B cell (primary cell): ENCODE results near the gene TMEM255B. TPM values are rescaled to one million over a fixed set of nuclear protein-coding genes. Genes with fewer than 3 reads are reported as not detected.

Experiments used
- ATAC-seq: fragments of 200-7000 bp; cut with Tn5 transposase; one replicate; pipeline ENCODE4 v1.10.0; 2021; ENCODE audit warnings: low read depth, mild to moderate bottlenecking, moderate number of reproducible peaks, moderate library complexity
- CTCF ChIA-PET: fragments of 350-600 bp; sonication (Branson Sonifier 250); formaldehyde crosslinking; loops from one replicate; lab custom pipeline; 2021; ENCODE audit warnings: antibody characterized with exemption, inconsistent platforms; lab: Charles Lee
- POLR2A ChIA-PET: fragments of 350-600 bp; sonication (Branson Sonifier 250); formaldehyde crosslinking; loops from one replicate; lab custom pipeline; 2021; ENCODE audit warnings: antibody characterized with exemption; lab: Charles Lee
- DNase-seq: peaks from one replicate; pipeline ENCODE4 v3.0.0; 2013
- H2AFZ ChIP-seq: 2 replicates; pipeline ENCODE4 v1.6.1; 2012; ENCODE audit warnings: mild to moderate bottlenecking, low read depth, low read length; ENCODE audit not compliant: insufficient read depth, poor library complexity, severe bottlenecking
- H3K27ac ChIP-seq, 2 donors: 1 replicate in 1 of 2; 2 replicates in 1 of 2; pipeline ENCODE4 v1.5.1; 2012 to 2013; ENCODE audit warnings: low read length in 2 of 2, mild to moderate bottlenecking in 2 of 2, moderate library complexity in 1 of 2
- H3K27me3 ChIP-seq, 4 experiments: fragments of 200-600 bp in 1 of 4; sonication (generic) in 1 of 4; replicated peaks in 1 of 4; 1 replicate in 2 of 4; 2 replicates in 2 of 4; pipeline versions ENCODE4 v1.6.1 to v1.7.0; 2013 to 2016; ENCODE audit warnings: low read length in 3 of 4, mild to moderate bottlenecking in 2 of 4, mixed read lengths in 1 of 4, moderate library complexity in 1 of 4; ENCODE audit not compliant: insufficient read depth in 4 of 4, control insufficient read depth in 3 of 4; ENCODE audit errors: control extremely low read depth in 1 of 4
- H3K36me3 ChIP-seq, 2 experiments: replicated peaks in 1 of 2; 1 replicate in 1 of 2; 2 replicates in 1 of 2; pipeline versions ENCODE4 v1.6.1 to v1.7.1; 2013; ENCODE audit warnings: low read length in 1 of 2; ENCODE audit not compliant: insufficient read depth in 2 of 2, control insufficient read depth in 1 of 2; ENCODE audit errors: control extremely low read depth in 1 of 2, extremely low read depth in 1 of 2
- H3K4me1 ChIP-seq, 2 donors: fragments of 200-600 bp in 1 of 2; sonication (generic) in 1 of 2; 1 replicate in 1 of 2; 2 replicates in 1 of 2; pipeline versions ENCODE4 v1.5.1 to v1.6.1; 2013 to 2017; ENCODE audit warnings: low read length in 2 of 2; ENCODE audit not compliant: control insufficient read depth in 2 of 2, insufficient read depth in 2 of 2
- H3K4me2 ChIP-seq: replicated peaks from 2 replicates; pipeline ENCODE3; 2012; ENCODE audit warnings: mild to moderate bottlenecking, low read depth, low read length; ENCODE audit not compliant: poor library complexity, severe bottlenecking
- H3K4me3 ChIP-seq, 5 experiments: fragments of 200-600 bp in 1 of 5; sonication (generic) in 1 of 5; 1 replicate in 3 of 5; 2 replicates in 2 of 5; pipeline versions ENCODE4 v1.5.1 to v1.7.0; 2011 to 2016; ENCODE audit warnings: low read length in 4 of 5, mild to moderate bottlenecking in 4 of 5, low read depth in 2 of 5, control low read depth in 1 of 5, moderate library complexity in 1 of 5; ENCODE audit not compliant: insufficient read depth in 1 of 5; ENCODE audit errors: control extremely low read depth in 1 of 5, extremely low read depth in 1 of 5
- H3K79me2 ChIP-seq: fragments of 200-600 bp; sonication (generic); one replicate; pipeline ENCODE4 v1.6.0; 2016; ENCODE audit warnings: low read length; ENCODE audit not compliant: control insufficient read depth, insufficient read depth
- H3K9ac ChIP-seq: fragments of 200-600 bp; sonication (generic); 2 replicates; pipeline ENCODE4 v1.6.1; 2017; ENCODE audit warnings: mild to moderate bottlenecking, low read length, moderate library complexity
- H3K9me3 ChIP-seq, 3 donors: one replicate each; pipeline versions ENCODE4 v1.6.1 to v1.7.1; 2013; ENCODE audit warnings: low read length in 2 of 3; ENCODE audit not compliant: control insufficient read depth in 2 of 3, insufficient read depth in 1 of 3; ENCODE audit errors: control extremely low read depth in 1 of 3
- H4K20me1 ChIP-seq: 2 replicates; pipeline ENCODE4 v1.6.0; 2012; ENCODE audit warnings: mild to moderate bottlenecking, low read length; ENCODE audit not compliant: insufficient read depth, control insufficient read depth, poor library complexity, severe bottlenecking
- H3K27ac Mint-ChIP-seq: one replicate; pipeline ENCODE4 v1.8.0; 2021; ENCODE audit warnings: mixed read lengths
- H3K27me3 Mint-ChIP-seq: one replicate; pipeline ENCODE4 v1.8.0; 2021; ENCODE audit warnings: mixed read lengths
- H3K4me1 Mint-ChIP-seq: one replicate; pipeline ENCODE4 v1.8.0; 2021; ENCODE audit warnings: mixed read lengths
- H3K4me3 Mint-ChIP-seq: one replicate; pipeline ENCODE4 v1.8.0; 2021; ENCODE audit warnings: mixed read lengths
- H3K9me3 Mint-ChIP-seq: one replicate; pipeline ENCODE4 v1.8.0; 2022; ENCODE audit warnings: mixed read lengths; ENCODE audit not compliant: insufficient read depth
- CTCF ChIP-seq: fragments of 200-600 bp; IDR thresholded peaks from one replicate; pipeline ENCODE4 v1.8.0; 2022; ENCODE audit warnings: antibody characterized with exemption, mild to moderate bottlenecking
- EZH2 ChIP-seq: IDR thresholded peaks from 2 replicates; pipeline ENCODE4 v1.6.1; 2012; ENCODE audit warnings: borderline replicate concordance, low read depth, mild to moderate bottlenecking, moderate library complexity, low read length; ENCODE audit not compliant: insufficient read depth, poor library complexity, severe bottlenecking
- WGBS: methylation state at CpG from one replicate; pipeline ENCODE4 v1.1.5; 2013; ENCODE audit warnings: missing lambda C conversion rate; ENCODE audit not compliant: insufficient coverage; 5-methylcytosine and 5-hydroxymethylcytosine counted together
- intact Hi-C: fragments of 100-400 bp; cut with micrococcal nuclease; formaldehyde crosslinking; loops from one replicate; pipeline ENCODE4 v1.10.0; 2022
- polyA plus RNA-seq: library from polyadenylated mRNA; depleted of rRNA; stranded (reverse); fragments of >200 nt; gene quantifications from 2 replicates; pipeline ENCODE4 v1.2.3, GENCODE V29; 2012
- total RNA-seq, 2 donors: library from RNA; stranded (reverse); fragments of 120-200 nt in 1 of 2; gene quantifications; 1 replicate in 1 of 2; 2 replicates in 1 of 2; pipeline versions ENCODE4 v1.2.3 to v1.2.4, GENCODE V29; 2013 to 2022

The TMEM255B gene
- total and polyA plus RNA-seq, 2 donors (not counting 1 experiment from before 2014, with no cell fraction given), result 2.1 to 8.2 TPM

- H2AFZ ChIP-seq, result no peak overlapping the region
- no peak for ATAC-seq
- H3K9me3 ChIP-seq, result peaks cover 0 to 14% (median 2%) of the 10 kb centered on the region in 3 donors
- CTCF ChIA-PET, result no interaction called here
- H3K4me1 ChIP-seq, result no peaks in the 10 kb centered on the region
- no peak for TF ChIP-seq CTCF
- no peak for TF ChIP-seq EZH2
- H3K27me3 Mint-ChIP-seq, result peaks cover 2% of the 10 kb centered on the region
- no peaks in the 10 kb centered on the region for H3K4me1 Mint-ChIP-seq
- no peak overlapping the region for H3K4me3 ChIP-seq
- no peaks in the 10 kb centered on the region for H3K9me3 Mint-ChIP-seq
- WGBS, result 89% methylated on average over 25 of the region's 25 CpGs
- H4K20me1 ChIP-seq, result no peaks in the 10 kb centered on the region
- DNase-seq, result no peak
- H3K4me3 Mint-ChIP-seq, result no peak overlapping the region
- H3K4me2 ChIP-seq, result no peak overlapping the region
- no peaks in the 10 kb centered on the region for H3K79me2 ChIP-seq
- POLR2A ChIA-PET, result no interaction called here
- peaks cover 0 to 4% (median under 1%) of the 10 kb centered on the region in 4 experiments for H3K27me3 ChIP-seq
- H3K27ac ChIP-seq, result no peak overlapping the region
- no peak overlapping the region for H3K9ac ChIP-seq
- no peaks in the 10 kb centered on the region for H3K36me3 ChIP-seq
- intact Hi-C loops, result no loop called here
- no peak overlapping the region for H3K27ac Mint-ChIP-seq
Observed at GRCh38 chr13:113748101-113748861, 10.7 kb upstream of the TMEM255B start.

- TF ChIP-seq CTCF, result no peak
- H3K4me3 Mint-ChIP-seq, result no peak overlapping the region
- H3K27me3 Mint-ChIP-seq, result no peaks in the 10 kb centered on the region
- H3K79me2 ChIP-seq, result no peaks in the 10 kb centered on the region
- H3K27ac ChIP-seq, result no peak overlapping the region
- H3K9ac ChIP-seq, result no peak overlapping the region
- ChIA-PET CTCF (no interaction called here), POLR2A (no interaction called here)
- peaks cover 0 to 11% (median 2%) of the 10 kb centered on the region in 3 donors for H3K9me3 ChIP-seq
- no peaks in the 10 kb centered on the region for H3K4me1 ChIP-seq
- no peak overlapping the region for H3K4me3 ChIP-seq
- no peak overlapping the region for H3K27ac Mint-ChIP-seq
- DNase-seq (no peak), ATAC-seq (no peak)
- no peaks in the 10 kb centered on the region for H3K9me3 Mint-ChIP-seq
- WGBS, result 93% methylated on average over 21 of the region's 22 CpGs
- intact Hi-C loops, result no loop called here
- H3K4me2 ChIP-seq, result no peak overlapping the region
- H3K4me1 Mint-ChIP-seq, result no peaks in the 10 kb centered on the region
- no peaks in the 10 kb centered on the region for H3K27me3 ChIP-seq
- H2AFZ ChIP-seq, result no peak overlapping the region
- no peaks in the 10 kb centered on the region for H4K20me1 ChIP-seq
- H3K36me3 ChIP-seq, result no peaks in the 10 kb centered on the region
Observed at GRCh38 chr13:113748862-113749451, 10.1 kb upstream of the TMEM255B start.
